ENCODE results near the gene CNKSR1. TPM values are rescaled to one million over a fixed set of nuclear protein-coding genes. Genes with fewer than 3 reads are reported as not detected.

The CNKSR1 gene
- total RNA-seq, 2 experiments from 2014 or later, result 1.2 to 1.4 TPM

- H3K27ac Mint-ChIP-seq, result no peak overlapping the region
- ATAC-seq (peak; percentile 77), DNase-seq (no peak)
- no peak overlapping the region for H3K4me3 Mint-ChIP-seq
- ChIA-PET POLR2A (no interaction called here), CTCF (interaction anchor here (1.1 to 2.5 kb wide), 2 partner anchors 52 to 54 kb away, joined by 3 to 8 read pairs; partner anchors contain the start of gene CEP85)
- H3K27me3 Mint-ChIP-seq, result no peaks in the 10 kb centered on the region
- H3K9me3 Mint-ChIP-seq, result no peaks in the 10 kb centered on the region
- intact Hi-C loops (cut with micrococcal nuclease), result no loop called here
- H3K36me3 Mint-ChIP-seq (ENCODE audit: low read depth), result no peaks in the 10 kb centered on the region
- TF ChIP-seq CTCF (IDR thresholded peaks at IDR 0.05), result no peak
- H3K4me1 Mint-ChIP-seq (ENCODE audit: low read depth), result no peaks in the 10 kb centered on the region
Observed at GRCh38 chr1:26181586-26182382, 4.5 kb downstream of the CNKSR1 start.

GRCh38 chr1:26182383-26182696, 5.0 kb downstream of the CNKSR1 start:
- CTCF ChIA-PET, result interaction anchor here (1.1 to 2.5 kb wide), 2 partner anchors 52 to 53 kb away, joined by 3 to 8 read pairs; partner anchors contain the start of gene CEP85
- Mint-ChIP-seq H3K36me3 (ENCODE audit: low read depth) (no peaks in the 10 kb centered on the region), H3K4me3 (no peak overlapping the region), H3K4me1 (ENCODE audit: low read depth) (no peaks in the 10 kb centered on the region), H3K27ac (no peak overlapping the region), H3K27me3 (no peaks in the 10 kb centered on the region), H3K9me3 (no peaks in the 10 kb centered on the region)
- POLR2A ChIA-PET, result no interaction called here
- no peak for ATAC-seq
- no peak for TF ChIP-seq CTCF (IDR thresholded peaks at IDR 0.05)
- DNase-seq, result no peak
- intact Hi-C loops (cut with micrococcal nuclease), result no loop called here

- ChIA-PET POLR2A (no interaction called here), CTCF (no interaction called here)
- Mint-ChIP-seq H3K36me3 (ENCODE audit: low read depth) (no peaks in the 10 kb centered on the region), H3K4me1 (ENCODE audit: low read depth) (no peaks in the 10 kb centered on the region), H3K27me3 (no peaks in the 10 kb centered on the region), H3K9me3 (no peaks in the 10 kb centered on the region), H3K4me3 (no peak overlapping the region), H3K27ac (no peak overlapping the region)
- no peak for ATAC-seq
- intact Hi-C loops (cut with micrococcal nuclease), result no loop called here
- no peak for TF ChIP-seq CTCF (IDR thresholded peaks at IDR 0.05)
- no peak for DNase-seq
Observed at GRCh38 chr1:26184086-26184485, 6.8 kb downstream of the CNKSR1 start.

GRCh38 chr1:26184883-26185282, 7.6 kb downstream of the CNKSR1 start:
- ChIA-PET POLR2A (no interaction called here), CTCF (no interaction called here)
- intact Hi-C loops (cut with micrococcal nuclease), result no loop called here
- H3K4me3 Mint-ChIP-seq, result no peak overlapping the region
- H3K36me3 Mint-ChIP-seq (ENCODE audit: low read depth), result no peaks in the 10 kb centered on the region
- no peaks in the 10 kb centered on the region for H3K4me1 Mint-ChIP-seq (ENCODE audit: low read depth)
- no peak overlapping the region for H3K27ac Mint-ChIP-seq
- TF ChIP-seq CTCF (IDR thresholded peaks at IDR 0.05), result no peak
- ATAC-seq (no peak), DNase-seq (no peak)
- H3K27me3 Mint-ChIP-seq, result no peaks in the 10 kb centered on the region
- H3K9me3 Mint-ChIP-seq, result no peaks in the 10 kb centered on the region

- Mint-ChIP-seq H3K27ac (no peak overlapping the region), H3K27me3 (no peaks in the 10 kb centered on the region), H3K9me3 (no peaks in the 10 kb centered on the region), H3K36me3 (ENCODE audit: low read depth) (no peaks in the 10 kb centered on the region), H3K4me1 (ENCODE audit: low read depth) (peaks cover 6% of the 10 kb centered on the region), H3K4me3 (no peak overlapping the region)
- ChIA-PET POLR2A (no interaction called here), CTCF (interaction anchor here (1.6 to 1.9 kb wide), 2 partner anchors 18 to 46 kb away, joined by 5 to 6 read pairs; partner anchors contain the start of genes CEP85 and ZNF593)
- no peak for TF ChIP-seq CTCF (IDR thresholded peaks at IDR 0.05)
- no peak for DNase-seq
- intact Hi-C loops (cut with micrococcal nuclease), result no loop called here
- no peak for ATAC-seq
Observed at GRCh38 chr1:26187882-26188281, 10.6 kb downstream of the CNKSR1 start.

Measured in activated CD8-positive, alpha-beta T cell treated with anti-CD3 and anti-CD28 coated beads for 36 hours (primary cell).